Mesendoderm (in vitro differentiated cells): ENCODE results near the gene ABCB11.
A peak's percentile ranks its signal among the peaks of the same experiment; 100 is the strongest.

Experiments used
- DNase-seq: peaks from one replicate; pipeline ENCODE4 v3.0.0; 2013
- H2AK5ac ChIP-seq: 2 replicates; pipeline ENCODE4 v1.6.1; 2013; ENCODE audit warnings: low read length, inconsistent platforms
- H2BK120ac ChIP-seq: 2 replicates; pipeline ENCODE4 v1.6.1; 2013; ENCODE audit warnings: low read depth, mild to moderate bottlenecking, low read length, moderate library complexity, mixed read lengths
- H2BK15ac ChIP-seq: replicated peaks from 2 replicates; pipeline ENCODE4 v1.6.1; 2013; ENCODE audit warnings: low read depth, mild to moderate bottlenecking, moderate library complexity
- H2BK5ac ChIP-seq: 2 replicates; pipeline ENCODE4 v1.6.1; 2013; ENCODE audit warnings: low read length, inconsistent platforms
- H3K18ac ChIP-seq: 2 replicates; pipeline ENCODE4 v1.6.1; 2013; ENCODE audit warnings: mild to moderate bottlenecking, low read length, mixed read lengths
- H3K23ac ChIP-seq: one replicate; pipeline ENCODE4 v1.6.1; 2013; ENCODE audit warnings: low read length
- H3K27ac ChIP-seq: 2 replicates; pipeline ENCODE4 v1.5.1; 2013; ENCODE audit warnings: low read depth, mild to moderate bottlenecking, inconsistent platforms, low read length, moderate library complexity
- H3K27me3 ChIP-seq: 2 replicates; pipeline ENCODE4 v1.6.1; 2013; ENCODE audit warnings: low read length, control low read depth, mild to moderate bottlenecking, inconsistent platforms; ENCODE audit not compliant: insufficient read depth, poor library complexity
- H3K36me3 ChIP-seq: 2 replicates; pipeline ENCODE4 v1.6.1; 2013; ENCODE audit warnings: low read length, inconsistent platforms; ENCODE audit not compliant: control insufficient read depth, insufficient read depth
- H3K4ac ChIP-seq: one replicate; pipeline ENCODE4 v1.6.1; 2013; ENCODE audit warnings: low read depth, mild to moderate bottlenecking, low read length, moderate library complexity
- H3K4me1 ChIP-seq: 2 replicates; pipeline ENCODE4 v1.6.1; 2013; ENCODE audit warnings: low read depth, low read length, inconsistent platforms; ENCODE audit not compliant: control insufficient read depth
- H3K4me2 ChIP-seq: 2 replicates; pipeline ENCODE4 v1.6.1; 2013; ENCODE audit warnings: low read length
- H3K4me3 ChIP-seq: 2 replicates; pipeline ENCODE4 v1.5.1; 2013; ENCODE audit warnings: mild to moderate bottlenecking, low read length
- H3K56ac ChIP-seq: one replicate; pipeline ENCODE4 v1.6.1; 2013; ENCODE audit warnings: low read length
- H3K79me1 ChIP-seq: 2 replicates; pipeline ENCODE4 v1.6.1; 2013; ENCODE audit warnings: low read length, inconsistent platforms
- H3K79me2 ChIP-seq: 2 replicates; pipeline ENCODE4 v1.6.1; 2013; ENCODE audit warnings: mild to moderate bottlenecking, low read length; ENCODE audit not compliant: control insufficient read depth, insufficient read depth
- H3K9ac ChIP-seq: 2 replicates; pipeline ENCODE4 v1.6.1; 2013; ENCODE audit warnings: low read length, inconsistent platforms
- H4K5ac ChIP-seq: one replicate; pipeline ENCODE4 v1.6.1; 2013; ENCODE audit warnings: low read length
- H4K8ac ChIP-seq: one replicate; pipeline ENCODE4 v1.6.1; 2013; ENCODE audit warnings: low read depth, mild to moderate bottlenecking, control low read depth, low read length, moderate library complexity
- WGBS: extraction: QIAGEN DNeasy Blood & Tissue Kit; methylation state at CpG from one replicate; pipeline ENCODE4 v1.1.7; 2013; ENCODE audit warnings: low lambda C conversion rate, missing lambda C conversion rate; ENCODE audit not compliant: insufficient coverage; ENCODE audit errors: extremely low coverage; 5-methylcytosine and 5-hydroxymethylcytosine counted together

The ABCB11 gene

DNA sequence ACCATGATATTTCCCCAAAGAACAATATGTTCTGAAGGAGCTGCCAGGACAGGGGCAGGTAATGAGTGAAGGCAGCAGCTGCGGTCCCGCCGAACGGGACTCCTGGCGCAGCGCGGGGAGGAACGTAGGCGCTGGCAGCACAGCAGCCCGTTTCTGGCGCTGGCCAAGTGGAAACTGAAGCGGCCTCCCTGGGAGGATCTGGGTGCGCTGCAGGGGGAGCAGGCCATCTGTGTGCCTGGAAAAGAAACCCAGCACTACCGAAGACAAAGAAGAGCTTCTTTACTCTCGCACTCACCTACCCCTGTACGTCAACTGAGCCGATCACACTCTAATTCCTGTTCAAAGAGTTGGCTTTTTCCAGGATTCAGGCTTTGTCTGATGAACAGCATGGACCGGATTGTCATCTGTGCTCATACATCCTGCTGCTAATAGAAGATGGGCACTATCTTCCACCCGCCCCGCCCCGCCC lies 118.2 kb downstream of the ABCB11 start:
- Histone ChIP-seq H3K4me1 (peaks cover 2% of the 10 kb centered on the region), H3K27me3 (no peaks in the 10 kb centered on the region), H2BK120ac (no peak overlapping the region), H3K36me3 (no peaks in the 10 kb centered on the region), H4K5ac (no peak overlapping the region), H3K79me2 (no peaks in the 10 kb centered on the region), H3K18ac (no peak overlapping the region), H3K9ac (peak overlapping the region; percentile 14), H3K4me3 (no peak overlapping the region), H2BK15ac (no peak overlapping the region), H2AK5ac (no peak overlapping the region), H4K8ac (no peak overlapping the region), H2BK5ac (no peak overlapping the region), H3K23ac (no peak overlapping the region), H3K27ac (no peak overlapping the region), H3K4ac (no peak overlapping the region), H3K56ac (no peak overlapping the region), H3K79me1 (no peaks in the 10 kb centered on the region), H3K4me2 (peak overlapping the region; percentile 12)
- WGBS, result no CpG with 5 or more reads among the region's 21 CpGs
- peak; percentile 36 for DNase-seq

DNA sequence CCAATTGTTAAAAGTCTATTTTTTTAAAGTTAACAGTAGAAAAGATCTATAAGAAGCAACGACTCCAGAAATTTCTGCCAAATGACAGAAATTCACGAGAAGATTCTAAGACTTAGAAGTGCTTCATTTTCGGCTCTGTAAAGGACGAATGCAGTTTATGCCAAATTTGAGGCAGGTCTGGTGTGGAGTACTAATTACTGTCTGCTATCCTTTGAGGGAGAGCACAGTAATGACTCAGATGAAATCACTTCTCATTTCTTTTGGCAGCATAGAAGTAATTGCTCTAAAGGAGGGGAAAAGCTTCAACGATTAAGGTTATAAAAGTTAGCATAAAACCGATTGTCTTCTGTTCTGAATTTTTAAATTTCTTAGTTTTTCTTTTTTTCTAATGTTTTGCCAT lies 118.7 kb downstream of the ABCB11 start:
- no CpG with 5 or more reads among the region's 6 CpGs for WGBS
- H3K36me3 ChIP-seq, result no peaks in the 10 kb centered on the region
- no peak overlapping the region for H2BK5ac ChIP-seq
- H3K9ac ChIP-seq, result no peak overlapping the region
- H3K27ac ChIP-seq, result no peak overlapping the region
- no peak for DNase-seq
- H3K4me1 ChIP-seq, result peaks cover 6% of the 10 kb centered on the region
- H3K79me1 ChIP-seq, result no peaks in the 10 kb centered on the region
- H3K79me2 ChIP-seq, result no peaks in the 10 kb centered on the region
- H3K23ac ChIP-seq, result no peak overlapping the region
- H3K27me3 ChIP-seq, result no peaks in the 10 kb centered on the region
- H3K18ac ChIP-seq, result no peak overlapping the region
- no peak overlapping the region for H3K4me3 ChIP-seq
- H2BK120ac ChIP-seq, result no peak overlapping the region
- no peak overlapping the region for H2BK15ac ChIP-seq
- no peak overlapping the region for H3K4me2 ChIP-seq
- H4K8ac ChIP-seq, result no peak overlapping the region
- no peak overlapping the region for H3K56ac ChIP-seq
- H2AK5ac ChIP-seq, result no peak overlapping the region
- H4K5ac ChIP-seq, result no peak overlapping the region
- no peak overlapping the region for H3K4ac ChIP-seq

DNA sequence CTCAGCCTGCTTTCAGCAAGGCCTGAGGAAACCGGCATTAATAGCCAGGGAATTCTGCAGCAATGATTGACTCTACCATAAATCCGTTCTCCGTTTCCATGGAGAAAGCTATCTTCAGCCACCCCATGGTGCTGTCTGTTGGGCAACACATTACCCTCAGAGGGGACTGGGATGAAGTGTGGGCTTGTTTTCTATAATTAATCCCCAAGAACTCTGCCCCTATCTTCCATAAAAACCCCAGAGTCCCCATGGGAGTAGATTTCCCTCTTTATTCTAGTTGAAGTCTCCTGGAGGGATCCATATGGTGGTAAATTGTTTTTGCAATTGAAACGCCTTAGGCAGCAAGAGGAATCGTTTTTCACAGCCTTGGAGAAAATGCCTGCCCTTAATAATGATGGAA lies 120.8 kb downstream of the ABCB11 start:
- no CpG with 5 or more reads among the region's 5 CpGs for WGBS
- Histone ChIP-seq H2BK15ac (no peak overlapping the region), H3K79me1 (no peaks in the 10 kb centered on the region), H3K4me2 (no peak overlapping the region), H3K56ac (no peak overlapping the region), H3K36me3 (no peaks in the 10 kb centered on the region), H3K4ac (no peak overlapping the region), H3K4me3 (no peak overlapping the region), H4K8ac (no peak overlapping the region), H2BK120ac (no peak overlapping the region), H3K4me1 (peaks cover 7% of the 10 kb centered on the region), H3K18ac (no peak overlapping the region), H3K27ac (no peak overlapping the region), H3K79me2 (no peaks in the 10 kb centered on the region), H3K27me3 (no peaks in the 10 kb centered on the region), H2AK5ac (no peak overlapping the region), H3K23ac (no peak overlapping the region), H3K9ac (no peak overlapping the region), H4K5ac (no peak overlapping the region), H2BK5ac (no peak overlapping the region)
- peak; percentile 51 for DNase-seq

DNA sequence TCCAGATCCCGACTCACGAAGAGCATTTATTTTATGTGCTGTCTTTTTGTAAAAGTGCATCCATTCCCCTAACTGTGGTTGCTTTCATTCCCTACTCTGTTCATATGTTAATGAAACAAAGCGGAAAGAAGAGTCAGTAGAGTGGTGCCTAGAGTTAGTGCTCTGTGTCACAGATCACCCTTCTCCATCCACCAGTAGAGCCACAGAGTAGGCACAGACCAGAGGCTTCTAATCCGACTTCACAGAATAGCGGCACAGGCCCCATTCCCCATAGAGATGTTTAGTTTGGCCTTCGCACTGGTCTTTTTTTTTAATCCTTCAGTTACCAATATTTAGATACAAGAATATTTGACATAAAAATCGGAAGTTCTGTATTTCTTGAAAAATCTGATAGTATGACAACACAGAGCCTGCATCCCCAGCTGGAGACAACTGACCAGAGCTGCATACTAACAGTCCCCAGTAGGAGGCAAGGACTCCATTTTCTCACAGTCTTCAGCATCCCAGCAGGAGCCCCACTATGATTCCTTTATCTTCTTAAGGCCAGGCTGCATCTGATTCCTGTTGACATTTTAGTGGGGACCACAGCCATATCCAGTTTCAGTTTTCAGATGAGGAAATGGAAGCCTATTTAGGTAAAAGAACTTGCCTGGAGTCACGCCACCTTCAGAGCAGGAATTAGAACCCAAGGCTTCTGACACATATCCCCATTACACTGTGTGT lies 123.0 kb downstream of the ABCB11 start:
- no peak overlapping the region for H3K4me2 ChIP-seq
- H3K79me1 ChIP-seq, result no peaks in the 10 kb centered on the region
- WGBS, result no CpG with 5 or more reads among the region's 8 CpGs

GRCh38 chr2:168904358-168904757 lies 126.8 kb downstream of the ABCB11 start:
- no peak overlapping the region for H2BK120ac ChIP-seq
- peaks cover 7% of the 10 kb centered on the region for H3K4me1 ChIP-seq
- no CpG with 5 or more reads among the region's 3 CpGs for WGBS
- H3K79me1 ChIP-seq, result no peaks in the 10 kb centered on the region
- H3K56ac ChIP-seq, result no peak overlapping the region
- no peak overlapping the region for H2BK15ac ChIP-seq
- no peak overlapping the region for H3K27ac ChIP-seq
- H3K4me2 ChIP-seq, result no peak overlapping the region
- no peaks in the 10 kb centered on the region for H3K27me3 ChIP-seq
- H3K4ac ChIP-seq, result no peak overlapping the region
- no peak overlapping the region for H2AK5ac ChIP-seq
- H2BK5ac ChIP-seq, result no peak overlapping the region
- no peak overlapping the region for H3K4me3 ChIP-seq
- no peak for DNase-seq
- no peak overlapping the region for H4K5ac ChIP-seq
- H3K18ac ChIP-seq, result no peak overlapping the region
- H3K79me2 ChIP-seq, result no peaks in the 10 kb centered on the region
- H4K8ac ChIP-seq, result no peak overlapping the region
- H3K23ac ChIP-seq, result no peak overlapping the region
- H3K36me3 ChIP-seq, result no peaks in the 10 kb centered on the region
- no peak overlapping the region for H3K9ac ChIP-seq

More for the DNA sequence above, 123.0 kb downstream of the ABCB11 start:
- Histone ChIP-seq H4K8ac (no peak overlapping the region), H3K56ac (no peak overlapping the region), H3K4ac (no peak overlapping the region), H3K36me3 (no peaks in the 10 kb centered on the region), H3K23ac (no peak overlapping the region), H3K79me2 (no peaks in the 10 kb centered on the region), H4K5ac (no peak overlapping the region), H2BK15ac (no peak overlapping the region), H2BK5ac (no peak overlapping the region), H3K27me3 (no peaks in the 10 kb centered on the region), H2BK120ac (no peak overlapping the region), H3K4me3 (no peak overlapping the region), H3K9ac (no peak overlapping the region), H3K27ac (no peak overlapping the region), H3K18ac (no peak overlapping the region), H2AK5ac (no peak overlapping the region), H3K4me1 (peaks cover 7% of the 10 kb centered on the region)
- DNase-seq, result peak; percentile 72

DNA sequence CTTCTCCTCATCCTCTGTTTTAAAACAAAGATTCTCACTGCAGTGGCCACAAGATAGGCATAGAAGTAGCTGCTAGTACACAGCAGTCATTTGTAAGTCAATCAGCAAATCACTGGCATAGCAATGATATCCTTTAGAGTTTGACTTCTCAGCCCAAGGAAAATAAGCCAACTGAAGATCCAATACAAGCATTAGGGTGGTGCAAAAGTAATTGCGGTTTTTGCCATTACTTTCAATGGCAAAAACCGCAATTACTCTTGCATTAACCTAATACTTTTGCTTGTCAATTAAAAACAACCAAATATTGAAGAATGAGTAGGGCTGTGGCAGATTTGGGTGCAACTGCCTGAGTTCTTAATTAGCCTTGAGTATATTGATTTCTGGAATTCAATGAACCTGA lies 127.2 kb downstream of the ABCB11 start:
- Histone ChIP-seq H3K27me3 (no peaks in the 10 kb centered on the region), H2BK5ac (no peak overlapping the region), H3K56ac (no peak overlapping the region), H3K79me1 (no peaks in the 10 kb centered on the region), H2BK120ac (no peak overlapping the region), H3K4me1 (peaks cover 7% of the 10 kb centered on the region), H2BK15ac (no peak overlapping the region), H3K23ac (no peak overlapping the region), H3K36me3 (no peaks in the 10 kb centered on the region), H4K5ac (no peak overlapping the region), H3K4ac (no peak overlapping the region), H3K4me3 (no peak overlapping the region), H3K27ac (no peak overlapping the region), H3K4me2 (no peak overlapping the region), H3K9ac (no peak overlapping the region), H2AK5ac (no peak overlapping the region), H3K79me2 (no peaks in the 10 kb centered on the region), H4K8ac (no peak overlapping the region), H3K18ac (no peak overlapping the region)
- DNase-seq, result no peak
- no CpG with 5 or more reads among the region's 2 CpGs for WGBS
